NB4 (cell line): Measurements from ENCODE around the gene TEC.
"Not testable (repeated sequence)": the region's sequence is repeated elsewhere in the genome, so short reads cannot be mapped to it uniquely, and the experiment has no call there.

Experiments used
- DNase-seq: peaks from one replicate; pipeline ENCODE4 v3.0.0; 2010; ENCODE audit warnings: low read depth
- H3K4me3 ChIP-seq: one replicate; pipeline ENCODE4 v1.5.1; 2011; ENCODE audit warnings: mild to moderate bottlenecking, low read depth, low read length, moderate library complexity
- MAX ChIP-seq: IDR thresholded peaks from 2 replicates; pipeline ENCODE4 v1.6.1; 2011; ENCODE audit warnings: low read depth, low read length
- MYC ChIP-seq: IDR thresholded peaks from 2 replicates; pipeline ENCODE4 v1.6.1; 2011; ENCODE audit warnings: low read depth, low read length
- POLR2A ChIP-seq: IDR thresholded peaks from 2 replicates; pipeline ENCODE4 v1.6.1; 2011; ENCODE audit warnings: mild to moderate bottlenecking; ENCODE audit not compliant: insufficient read length; ENCODE audit errors: extremely low read depth
- TF ChIP-seq, protein P1 (sequence below): IDR thresholded peaks from one replicate; pipeline ENCODE4 v1.5.1; 2012; ENCODE audit warnings: low read depth, low read length

Gene TEC

DNA sequence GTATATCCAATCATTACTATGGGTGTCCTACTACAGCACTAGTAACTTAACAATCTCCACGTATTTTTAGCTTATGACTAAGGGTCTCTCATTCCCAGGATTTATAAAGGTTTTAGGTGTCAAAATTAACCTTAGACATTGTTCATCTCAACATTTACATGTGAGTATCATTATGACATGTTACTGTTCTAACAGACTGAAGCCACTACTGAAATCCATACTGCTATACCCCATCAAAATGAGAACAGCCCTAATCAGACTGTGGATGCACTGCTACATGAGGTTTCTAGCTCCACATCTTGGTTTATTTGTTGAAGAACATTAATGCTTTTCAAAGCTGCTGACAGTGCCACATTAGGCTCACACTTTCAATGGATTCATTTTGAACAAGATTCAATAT lies 100.0 kb downstream of the TEC start:
- no peak for DNase-seq
- H3K4me3 ChIP-seq = no peak overlapping the region
- TF ChIP-seq MYC (no peak), MAX (no peak), POLR2A (no peak)
- TF ChIP-seq, protein P1, sequence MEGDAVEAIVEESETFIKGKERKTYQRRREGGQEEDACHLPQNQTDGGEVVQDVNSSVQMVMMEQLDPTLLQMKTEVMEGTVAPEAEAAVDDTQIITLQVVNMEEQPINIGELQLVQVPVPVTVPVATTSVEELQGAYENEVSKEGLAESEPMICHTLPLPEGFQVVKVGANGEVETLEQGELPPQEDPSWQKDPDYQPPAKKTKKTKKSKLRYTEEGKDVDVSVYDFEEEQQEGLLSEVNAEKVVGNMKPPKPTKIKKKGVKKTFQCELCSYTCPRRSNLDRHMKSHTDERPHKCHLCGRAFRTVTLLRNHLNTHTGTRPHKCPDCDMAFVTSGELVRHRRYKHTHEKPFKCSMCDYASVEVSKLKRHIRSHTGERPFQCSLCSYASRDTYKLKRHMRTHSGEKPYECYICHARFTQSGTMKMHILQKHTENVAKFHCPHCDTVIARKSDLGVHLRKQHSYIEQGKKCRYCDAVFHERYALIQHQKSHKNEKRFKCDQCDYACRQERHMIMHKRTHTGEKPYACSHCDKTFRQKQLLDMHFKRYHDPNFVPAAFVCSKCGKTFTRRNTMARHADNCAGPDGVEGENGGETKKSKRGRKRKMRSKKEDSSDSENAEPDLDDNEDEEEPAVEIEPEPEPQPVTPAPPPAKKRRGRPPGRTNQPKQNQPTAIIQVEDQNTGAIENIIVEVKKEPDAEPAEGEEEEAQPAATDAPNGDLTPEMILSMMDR = no peak

DNA sequence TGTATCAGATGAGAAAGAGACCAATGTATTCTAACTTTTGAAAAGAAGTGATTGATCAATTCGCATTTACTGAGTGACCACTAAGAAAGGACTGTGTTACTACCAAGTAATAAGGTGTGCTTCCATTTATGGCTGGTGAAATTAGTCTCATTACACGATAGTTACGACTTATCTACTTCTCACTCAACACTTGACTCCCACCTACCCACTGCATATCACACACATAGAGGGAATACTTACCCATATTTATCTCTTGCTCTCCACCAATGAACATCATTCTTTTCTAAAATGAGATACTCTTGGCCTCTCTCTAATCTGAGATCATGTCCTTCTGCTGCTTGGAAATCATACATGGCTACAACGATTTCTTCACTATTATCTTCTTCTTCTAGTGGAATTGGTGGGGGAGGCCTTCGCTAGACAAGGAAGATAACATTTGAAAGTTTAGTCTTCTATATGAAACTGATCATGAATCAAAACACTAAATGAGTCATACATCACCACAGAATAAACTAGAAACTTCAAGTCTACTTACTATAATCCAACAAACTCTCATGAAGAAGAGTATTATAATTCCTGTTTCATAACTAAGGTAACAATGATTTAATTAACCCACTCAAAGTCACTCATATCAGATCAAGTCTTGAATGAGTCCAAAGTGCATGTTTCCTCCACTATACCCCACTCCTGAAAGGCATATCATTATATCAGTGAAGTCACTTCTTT lies 101.9 kb downstream of the TEC start:
- TF ChIP-seq, protein P1 = no peak
- TF ChIP-seq MAX (no peak), MYC (no peak), POLR2A (no peak)
- no peak overlapping the region for H3K4me3 ChIP-seq
- no peak for DNase-seq

- H3K4me3 ChIP-seq, DNase-seq: not testable (repeated sequence)
Measured at GRCh38 chr4:48164561-48164960, 105.1 kb downstream of the TEC start.

DNA sequence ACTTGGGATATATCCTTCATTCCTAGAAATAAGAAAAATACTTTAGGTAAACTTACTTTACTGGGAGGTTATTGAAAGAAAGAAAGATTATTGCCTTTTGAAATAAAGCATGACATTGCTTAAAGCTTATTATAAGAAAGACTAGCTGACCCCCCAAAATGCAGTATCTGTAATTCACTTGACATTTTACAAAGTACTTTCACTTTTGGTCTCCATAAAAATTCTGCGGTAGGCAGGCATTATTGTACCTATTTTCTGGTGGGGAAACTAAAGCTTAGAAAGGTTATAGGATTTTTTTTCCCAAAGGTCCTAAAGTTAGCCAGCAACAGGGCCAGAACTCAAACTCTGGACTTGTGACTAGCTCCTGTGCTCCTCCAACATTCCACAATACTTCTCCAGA lies 105.9 kb downstream of the TEC start:
- no peak overlapping the region for H3K4me3 ChIP-seq
- TF ChIP-seq, protein P1 = no peak
- no peak for TF ChIP-seq MYC
- TF ChIP-seq POLR2A = no peak
- no peak for TF ChIP-seq MAX
- no peak for DNase-seq

DNA sequence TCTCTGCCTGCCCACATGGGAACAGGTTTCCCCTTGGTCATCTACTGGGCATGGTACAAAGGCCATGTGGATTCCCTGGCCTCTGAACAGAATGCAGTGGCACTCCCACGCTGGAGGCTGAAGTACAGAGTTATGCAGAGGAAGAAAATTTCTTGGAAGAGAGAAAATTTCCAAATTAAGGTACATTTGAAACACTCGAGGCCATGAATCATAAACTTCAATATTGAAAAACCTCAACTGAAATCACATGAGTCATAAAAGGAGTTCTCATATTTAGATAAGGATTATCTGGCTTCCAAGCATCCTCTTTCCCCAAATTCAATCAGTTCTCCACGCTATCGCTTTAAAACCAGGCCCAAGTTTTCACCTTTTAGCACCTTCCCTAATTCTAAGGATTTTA lies 107.5 kb downstream of the TEC start:
- no peak for DNase-seq
- no peak overlapping the region for H3K4me3 ChIP-seq
- TF ChIP-seq MYC = no peak
- no peak for TF ChIP-seq MAX
- TF ChIP-seq POLR2A = no peak
- TF ChIP-seq, protein P1 = no peak

GRCh38 chr4:48157271-48157670 lies 112.4 kb downstream of the TEC start:
- TF ChIP-seq MYC (no peak), POLR2A (no peak), MAX (no peak)
- TF ChIP-seq, protein P1 = no peak
- H3K4me3 ChIP-seq = no peak overlapping the region
- no peak for DNase-seq
